ENCODE measurements around the gene G2E3.

DNA sequence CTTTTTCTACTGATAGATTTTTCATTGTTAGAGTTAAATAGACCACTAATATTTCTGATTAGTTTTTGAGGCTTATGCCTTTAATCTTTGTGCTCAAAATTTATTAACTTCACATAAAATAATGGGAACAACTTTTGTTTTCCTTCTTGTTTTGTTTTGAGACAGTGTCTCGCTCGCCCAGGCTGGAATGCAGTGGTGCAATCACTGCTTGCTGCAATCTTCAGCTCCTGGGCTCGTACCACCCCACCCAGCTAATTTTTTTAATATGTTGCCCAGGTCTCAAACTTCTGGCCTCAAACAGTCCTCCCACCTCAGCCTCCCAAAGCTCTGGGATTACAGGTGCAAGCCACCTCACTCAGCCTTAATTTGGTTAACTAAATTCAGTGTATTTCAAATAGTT is 80.0 kb downstream of the G2E3 start:
- TF ChIP-seq, protein P1, sequence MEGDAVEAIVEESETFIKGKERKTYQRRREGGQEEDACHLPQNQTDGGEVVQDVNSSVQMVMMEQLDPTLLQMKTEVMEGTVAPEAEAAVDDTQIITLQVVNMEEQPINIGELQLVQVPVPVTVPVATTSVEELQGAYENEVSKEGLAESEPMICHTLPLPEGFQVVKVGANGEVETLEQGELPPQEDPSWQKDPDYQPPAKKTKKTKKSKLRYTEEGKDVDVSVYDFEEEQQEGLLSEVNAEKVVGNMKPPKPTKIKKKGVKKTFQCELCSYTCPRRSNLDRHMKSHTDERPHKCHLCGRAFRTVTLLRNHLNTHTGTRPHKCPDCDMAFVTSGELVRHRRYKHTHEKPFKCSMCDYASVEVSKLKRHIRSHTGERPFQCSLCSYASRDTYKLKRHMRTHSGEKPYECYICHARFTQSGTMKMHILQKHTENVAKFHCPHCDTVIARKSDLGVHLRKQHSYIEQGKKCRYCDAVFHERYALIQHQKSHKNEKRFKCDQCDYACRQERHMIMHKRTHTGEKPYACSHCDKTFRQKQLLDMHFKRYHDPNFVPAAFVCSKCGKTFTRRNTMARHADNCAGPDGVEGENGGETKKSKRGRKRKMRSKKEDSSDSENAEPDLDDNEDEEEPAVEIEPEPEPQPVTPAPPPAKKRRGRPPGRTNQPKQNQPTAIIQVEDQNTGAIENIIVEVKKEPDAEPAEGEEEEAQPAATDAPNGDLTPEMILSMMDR (IDR thresholded peaks at IDR 0.05), result no peak
- TF ChIP-seq EP300 (IDR thresholded peaks at IDR 0.05), result no peak
- TF ChIP-seq POLR2A (IDR thresholded peaks at IDR 0.05), result no peak
